Measurements from ENCODE around the gene IRF9. TPM values are rescaled to one million over a fixed set of nuclear protein-coding genes. Genes with fewer than 3 reads are reported as not detected.

The IRF9 gene
- total RNA-seq, 4 donors from 2014 or later = 6.5 to 36.7 (median 11.9) TPM

DNA sequence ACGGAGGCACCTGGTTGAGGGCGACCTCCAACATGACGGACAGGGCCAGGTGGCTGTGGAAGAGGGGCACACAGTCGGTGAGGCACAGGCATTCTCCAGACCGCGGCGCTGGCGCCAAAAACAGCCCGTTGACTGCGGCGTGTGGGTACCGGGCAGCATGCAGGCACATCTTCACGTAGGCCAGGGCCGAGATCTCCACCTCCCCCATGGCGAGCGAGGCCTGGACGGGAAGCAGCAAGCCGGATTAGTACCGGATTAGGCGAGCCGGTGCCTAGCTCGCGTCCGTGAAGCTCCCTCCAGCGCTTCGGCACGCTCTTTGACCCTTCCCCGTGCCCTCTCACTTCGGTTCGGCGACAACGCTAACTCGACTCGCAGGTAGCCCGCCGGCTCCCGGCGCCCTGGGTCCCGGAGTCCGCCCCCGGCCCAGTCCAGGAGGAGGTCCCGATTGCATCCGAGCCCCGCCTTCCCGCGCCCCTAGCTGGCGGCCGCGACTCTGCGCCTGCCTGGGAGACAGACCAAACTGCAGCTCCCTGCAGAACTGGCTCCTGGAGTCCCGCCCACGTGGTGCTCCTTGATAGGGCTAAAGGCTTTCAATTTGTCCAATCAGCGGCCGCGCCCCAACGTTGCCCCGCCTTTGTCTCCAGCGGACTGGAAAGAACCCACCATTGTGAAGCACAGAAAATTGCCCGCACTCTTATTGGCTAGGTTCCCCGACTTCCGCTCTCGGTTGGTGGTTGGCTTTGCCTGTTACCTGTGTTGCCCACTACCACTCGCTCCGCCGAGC is 19.8 kb upstream of the IRF9 start, which contains the start of gene EMC9:
TSS of gene EMC9 (minus strand) at position 495 of the 784 bp plus-strand sequence. CDS start at position 208, 287 bp downstream.
- intact Hi-C loops (cut with DNase I; ENCODE audit: low total_unique reads) (no loop called here), in situ Hi-C loops (cut with MboI; ENCODE audit: low sequenced_read_pairs in 4 of 4) (loop anchor here in 1 of 4 donors (25.0 kb wide), 1 partner anchor 829 kb away; the partner anchor contains the start of genes BCL2L2, PABPN1 and PPP1R3E)
- ATAC-seq (peak; percentile 89 to 92), DNase-seq (peak; percentile 100)
- Histone ChIP-seq H3K36me3 (peaks cover 0 to 27% of the 10 kb centered on the region in 2 donors), H3K4me1 (peaks cover 40 to 54% of the 10 kb centered on the region in 2 donors), H3K9me3 (no peaks in the 10 kb centered on the region), H3K27ac (peak within 1 kb of the TSS; percentile 95 to 99 (median 98)), H3K4me3 (peak within 1 kb of the TSS; percentile 74 to 94 (median 79)), H3K27me3 (no peaks in the 10 kb centered on the region)
- TF ChIP-seq, protein P1, sequence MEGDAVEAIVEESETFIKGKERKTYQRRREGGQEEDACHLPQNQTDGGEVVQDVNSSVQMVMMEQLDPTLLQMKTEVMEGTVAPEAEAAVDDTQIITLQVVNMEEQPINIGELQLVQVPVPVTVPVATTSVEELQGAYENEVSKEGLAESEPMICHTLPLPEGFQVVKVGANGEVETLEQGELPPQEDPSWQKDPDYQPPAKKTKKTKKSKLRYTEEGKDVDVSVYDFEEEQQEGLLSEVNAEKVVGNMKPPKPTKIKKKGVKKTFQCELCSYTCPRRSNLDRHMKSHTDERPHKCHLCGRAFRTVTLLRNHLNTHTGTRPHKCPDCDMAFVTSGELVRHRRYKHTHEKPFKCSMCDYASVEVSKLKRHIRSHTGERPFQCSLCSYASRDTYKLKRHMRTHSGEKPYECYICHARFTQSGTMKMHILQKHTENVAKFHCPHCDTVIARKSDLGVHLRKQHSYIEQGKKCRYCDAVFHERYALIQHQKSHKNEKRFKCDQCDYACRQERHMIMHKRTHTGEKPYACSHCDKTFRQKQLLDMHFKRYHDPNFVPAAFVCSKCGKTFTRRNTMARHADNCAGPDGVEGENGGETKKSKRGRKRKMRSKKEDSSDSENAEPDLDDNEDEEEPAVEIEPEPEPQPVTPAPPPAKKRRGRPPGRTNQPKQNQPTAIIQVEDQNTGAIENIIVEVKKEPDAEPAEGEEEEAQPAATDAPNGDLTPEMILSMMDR (IDR thresholded peaks at IDR 0.05 in 4 of 5, conservative IDR thresholded peaks at IDR 0.05 in 1 of 5) = peak; percentile 60 to 89 (median 80)
- peak; percentile 94 to 95 for TF ChIP-seq POLR2A (IDR thresholded peaks at IDR 0.05)

DNA sequence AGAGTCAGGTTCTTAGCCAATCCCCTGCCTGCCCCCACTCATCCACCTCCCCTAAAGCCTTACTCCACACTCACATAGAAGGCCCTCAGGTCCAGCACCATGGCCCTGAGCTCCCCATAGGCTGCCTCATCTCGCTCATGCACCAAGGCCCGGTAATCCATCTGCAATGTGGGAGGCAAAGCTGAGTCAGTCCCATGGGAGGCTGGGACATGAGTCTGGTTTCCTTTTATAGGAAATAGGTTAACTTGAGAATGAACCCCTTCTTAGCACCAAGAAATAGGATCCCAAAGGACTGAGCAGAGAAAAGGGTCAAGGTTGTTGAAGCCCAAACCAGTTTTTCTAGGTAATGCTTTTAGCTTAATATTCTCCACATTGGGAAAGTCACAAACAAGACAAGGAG is 17.6 kb upstream of the IRF9 start:
- ATAC-seq (no peak), DNase-seq (no peak)
- in situ Hi-C loops (cut with MboI; ENCODE audit: low sequenced_read_pairs in 4 of 4) (loop anchor here in 1 of 4 donors (25.0 kb wide), 1 partner anchor 831 kb away; the partner anchor contains the start of genes BCL2L2, PABPN1 and PPP1R3E), intact Hi-C loops (cut with DNase I; ENCODE audit: low total_unique reads) (no loop called here)
- peak overlapping the region in 2 of 4 donors; percentile 46 to 92 for H3K27ac ChIP-seq
- no peak overlapping the region for H3K4me3 ChIP-seq
- H3K36me3 ChIP-seq = peaks cover 0 to 15% of the 10 kb centered on the region in 2 donors
- H3K4me1 ChIP-seq = peaks cover 33 to 41% of the 10 kb centered on the region in 2 donors
- no peaks in the 10 kb centered on the region for H3K27me3 ChIP-seq
- TF ChIP-seq POLR2A (IDR thresholded peaks at IDR 0.05) = no peak
- TF ChIP-seq, protein P1 (IDR thresholded peaks at IDR 0.05 in 4 of 5, conservative IDR thresholded peaks at IDR 0.05 in 1 of 5) = no peak
- H3K9me3 ChIP-seq = no peaks in the 10 kb centered on the region

DNA sequence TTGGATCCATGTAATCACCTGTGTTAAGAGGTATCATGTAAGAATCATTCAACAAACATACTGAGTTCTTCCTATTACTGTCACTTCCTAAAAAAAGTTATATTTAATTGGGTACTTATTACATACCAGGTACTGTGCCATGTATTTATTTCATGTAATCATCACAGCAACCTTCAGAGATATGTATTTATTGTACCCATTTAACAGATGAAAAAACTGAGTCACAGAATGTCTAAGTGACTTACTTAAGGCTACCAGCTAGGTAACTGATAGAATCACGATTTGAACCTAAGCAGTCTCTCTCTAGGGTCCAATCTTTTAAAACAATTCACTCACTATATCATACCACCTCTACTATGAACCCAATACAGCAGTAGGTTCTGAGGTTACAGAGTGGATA is 16.6 kb upstream of the IRF9 start:
- ATAC-seq (no peak), DNase-seq (no peak)
- H3K4me3 ChIP-seq = no peak overlapping the region
- intact Hi-C loops (cut with DNase I; ENCODE audit: low total_unique reads) (no loop called here), in situ Hi-C loops (cut with MboI; ENCODE audit: low sequenced_read_pairs in 4 of 4) (loop anchor here in 1 of 4 donors (25.0 kb wide), 1 partner anchor 832 kb away; the partner anchor contains the start of genes BCL2L2, PABPN1 and PPP1R3E)
- no peaks in the 10 kb centered on the region for H3K9me3 ChIP-seq
- H3K36me3 ChIP-seq = peaks cover 0 to 21% of the 10 kb centered on the region in 2 donors
- TF ChIP-seq POLR2A (IDR thresholded peaks at IDR 0.05) = no peak
- TF ChIP-seq, protein P1 (IDR thresholded peaks at IDR 0.05 in 4 of 5, conservative IDR thresholded peaks at IDR 0.05 in 1 of 5) = no peak
- H3K27ac ChIP-seq = peak overlapping the region in 2 of 4 donors; percentile 92
- H3K27me3 ChIP-seq = no peaks in the 10 kb centered on the region
- H3K4me1 ChIP-seq = peaks cover 33 to 34% of the 10 kb centered on the region in 2 donors

DNA sequence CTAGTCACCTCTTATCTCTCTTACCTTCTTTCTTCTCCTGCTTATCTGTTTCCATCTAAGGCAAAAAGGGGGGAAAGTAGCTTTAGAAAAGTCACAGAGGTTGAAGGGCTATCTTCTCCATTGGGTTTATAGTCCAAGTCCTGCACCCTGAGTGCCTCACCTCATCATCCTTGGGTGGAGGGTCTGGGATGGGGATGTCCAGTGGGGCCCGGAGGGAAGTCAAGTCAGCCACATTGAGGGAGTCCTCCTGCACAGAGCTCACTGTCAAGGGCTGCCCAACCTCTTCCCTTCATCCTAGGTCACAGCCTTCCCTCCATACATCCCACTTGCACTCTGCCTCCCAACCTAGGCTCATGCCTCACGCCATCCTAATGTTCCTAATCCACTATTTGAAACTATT is 15.8 kb upstream of the IRF9 start:
- H3K9me3 ChIP-seq = no peaks in the 10 kb centered on the region
- H3K4me1 ChIP-seq = peaks cover 25 to 26% of the 10 kb centered on the region in 2 donors
- H3K36me3 ChIP-seq = peaks cover 0 to 29% of the 10 kb centered on the region in 2 donors
- intact Hi-C loops (cut with DNase I; ENCODE audit: low total_unique reads) (no loop called here), in situ Hi-C loops (cut with MboI; ENCODE audit: low sequenced_read_pairs in 4 of 4) (loop anchor here in 1 of 4 donors (25.0 kb wide), 1 partner anchor 833 kb away; the partner anchor contains the start of genes BCL2L2, PABPN1 and PPP1R3E)
- TF ChIP-seq, protein P1 (IDR thresholded peaks at IDR 0.05 in 4 of 5, conservative IDR thresholded peaks at IDR 0.05 in 1 of 5) = no peak
- no peak for TF ChIP-seq POLR2A (IDR thresholded peaks at IDR 0.05)
- DNase-seq (no peak), ATAC-seq (no peak)
- no peaks in the 10 kb centered on the region for H3K27me3 ChIP-seq
- no peak overlapping the region for H3K4me3 ChIP-seq
- H3K27ac ChIP-seq = peak overlapping the region; percentile 92 to 97 (median 92)
